D721Med (cell line): ENCODE results near the gene MTURN.
A peak's percentile ranks its signal among the peaks of the same experiment; 100 is the strongest.

Source experiments
- DNase-seq: peaks from one replicate; pipeline ENCODE4 v3.0.0; 2011; ENCODE audit warnings: low spot score; ENCODE audit not compliant: insufficient read length
- FAIRE-seq: peaks from 2 replicates; lab custom pipeline; 2011; peaks lifted over from hg19 to GRCh38; lab: Jason Lieb, UNC
- TF ChIP-seq, protein P1 (sequence below): IDR thresholded peaks from 2 replicates; pipeline ENCODE4 v1.5.1; 2012; ENCODE audit warnings: mild to moderate bottlenecking, control low read depth; ENCODE audit not compliant: insufficient read depth; ENCODE audit errors: missing control alignments

MTURN gene

DNA sequence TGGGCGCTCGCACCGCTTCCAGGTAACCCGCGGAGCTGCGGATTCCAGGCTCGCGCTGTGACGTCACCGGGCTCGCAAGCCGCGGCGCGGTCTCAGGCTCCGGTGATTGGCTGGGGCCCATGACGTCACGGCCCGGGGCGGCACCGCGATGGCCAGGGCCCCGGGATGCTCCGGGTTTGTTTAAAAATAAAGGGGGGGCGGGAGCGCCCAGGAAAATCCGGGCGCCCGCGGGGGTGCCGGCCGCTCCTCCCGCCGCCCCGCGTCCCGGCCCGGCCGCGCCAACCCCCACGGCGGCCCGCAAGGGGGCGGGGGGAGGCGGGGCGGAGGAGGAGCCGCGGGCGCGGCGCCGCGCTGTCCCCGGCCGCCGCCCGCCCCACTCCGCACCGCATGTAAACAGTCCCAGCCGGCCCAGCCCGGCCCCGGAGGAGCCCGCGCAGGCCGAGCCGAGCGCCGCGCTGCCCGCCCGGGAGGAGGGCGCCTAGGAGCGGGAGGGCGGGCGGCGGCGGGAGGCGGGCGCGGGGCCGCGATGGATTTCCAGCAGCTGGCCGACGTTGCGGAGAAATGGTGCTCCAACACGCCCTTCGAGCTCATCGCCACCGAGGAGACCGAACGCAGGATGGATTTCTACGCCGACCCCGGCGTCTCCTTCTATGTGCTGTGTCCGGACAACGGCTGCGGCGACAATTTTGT lies at the start of gene MTURN:
Gene MTURN (plus strand): TSS at position 376 of the 690 bp plus-strand sequence. CDS start 151 bp downstream, at position 527.
- DNase-seq (peak; percentile 94), FAIRE-seq (no peak)
- TF ChIP-seq, protein P1, sequence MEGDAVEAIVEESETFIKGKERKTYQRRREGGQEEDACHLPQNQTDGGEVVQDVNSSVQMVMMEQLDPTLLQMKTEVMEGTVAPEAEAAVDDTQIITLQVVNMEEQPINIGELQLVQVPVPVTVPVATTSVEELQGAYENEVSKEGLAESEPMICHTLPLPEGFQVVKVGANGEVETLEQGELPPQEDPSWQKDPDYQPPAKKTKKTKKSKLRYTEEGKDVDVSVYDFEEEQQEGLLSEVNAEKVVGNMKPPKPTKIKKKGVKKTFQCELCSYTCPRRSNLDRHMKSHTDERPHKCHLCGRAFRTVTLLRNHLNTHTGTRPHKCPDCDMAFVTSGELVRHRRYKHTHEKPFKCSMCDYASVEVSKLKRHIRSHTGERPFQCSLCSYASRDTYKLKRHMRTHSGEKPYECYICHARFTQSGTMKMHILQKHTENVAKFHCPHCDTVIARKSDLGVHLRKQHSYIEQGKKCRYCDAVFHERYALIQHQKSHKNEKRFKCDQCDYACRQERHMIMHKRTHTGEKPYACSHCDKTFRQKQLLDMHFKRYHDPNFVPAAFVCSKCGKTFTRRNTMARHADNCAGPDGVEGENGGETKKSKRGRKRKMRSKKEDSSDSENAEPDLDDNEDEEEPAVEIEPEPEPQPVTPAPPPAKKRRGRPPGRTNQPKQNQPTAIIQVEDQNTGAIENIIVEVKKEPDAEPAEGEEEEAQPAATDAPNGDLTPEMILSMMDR = no peak

DNA sequence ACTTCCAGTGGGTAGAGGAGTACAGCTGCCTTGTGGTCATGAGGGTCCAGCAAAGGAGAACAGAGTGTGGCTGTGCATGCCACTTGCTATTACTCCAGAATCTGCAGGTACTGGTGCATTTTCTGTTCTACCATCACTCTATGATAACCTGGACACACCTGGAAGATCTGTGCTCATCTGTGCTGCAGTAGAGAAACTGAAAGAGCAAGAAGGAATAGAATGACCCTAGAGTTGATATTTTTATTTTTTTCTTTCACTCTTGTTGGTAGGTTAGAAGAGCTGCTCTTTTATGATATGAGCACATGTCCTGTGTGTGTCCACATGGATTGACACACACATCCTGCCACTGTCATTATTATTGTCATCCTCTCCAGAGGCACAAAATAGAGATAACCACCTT lies 48.3 kb upstream of the MTURN start:
- FAIRE-seq (no peak), DNase-seq (no peak)
- TF ChIP-seq, protein P1 = no peak

DNA sequence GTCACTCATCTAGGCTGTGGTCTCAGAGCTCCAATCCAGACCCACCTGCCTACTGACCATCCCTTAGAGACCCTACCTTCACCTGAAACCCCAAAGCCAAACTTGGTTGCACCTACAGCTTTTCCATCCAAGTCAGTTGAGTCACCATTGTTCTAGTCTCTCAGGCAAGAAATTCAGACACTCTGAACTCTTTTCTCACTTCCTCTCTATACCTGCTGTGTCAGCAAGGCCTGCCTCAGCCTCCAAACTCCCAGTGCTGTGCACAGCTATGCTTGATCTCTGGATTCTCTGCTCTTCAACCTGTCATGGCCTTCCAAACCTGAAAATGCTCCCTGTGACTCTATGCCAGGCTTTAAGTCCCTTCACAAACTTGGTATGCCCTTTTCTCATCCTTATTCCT lies 47.4 kb upstream of the MTURN start:
- TF ChIP-seq, protein P1 = no peak
- FAIRE-seq = no peak
- DNase-seq = no peak

DNA sequence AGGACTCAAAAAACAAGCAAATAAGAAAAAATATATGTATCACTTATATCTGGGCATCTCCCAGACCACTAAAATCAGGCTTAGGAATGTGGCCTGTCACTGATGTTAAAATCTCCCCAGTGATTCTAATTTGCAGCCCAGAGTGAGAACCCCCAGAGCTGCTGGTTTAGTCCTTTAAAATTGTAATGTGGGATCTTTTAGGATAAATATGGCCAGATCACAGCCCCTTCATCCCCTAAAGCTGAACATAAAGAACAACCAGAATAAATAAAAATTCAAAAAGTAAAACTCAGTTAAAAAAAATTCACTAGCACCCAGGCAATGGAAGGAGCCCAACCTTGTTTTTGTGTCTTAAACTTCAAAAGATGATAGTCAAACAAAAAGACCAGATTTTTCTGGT lies 46.4 kb upstream of the MTURN start:
- DNase-seq (no peak), FAIRE-seq (no peak)
- TF ChIP-seq, protein P1 = no peak

DNA sequence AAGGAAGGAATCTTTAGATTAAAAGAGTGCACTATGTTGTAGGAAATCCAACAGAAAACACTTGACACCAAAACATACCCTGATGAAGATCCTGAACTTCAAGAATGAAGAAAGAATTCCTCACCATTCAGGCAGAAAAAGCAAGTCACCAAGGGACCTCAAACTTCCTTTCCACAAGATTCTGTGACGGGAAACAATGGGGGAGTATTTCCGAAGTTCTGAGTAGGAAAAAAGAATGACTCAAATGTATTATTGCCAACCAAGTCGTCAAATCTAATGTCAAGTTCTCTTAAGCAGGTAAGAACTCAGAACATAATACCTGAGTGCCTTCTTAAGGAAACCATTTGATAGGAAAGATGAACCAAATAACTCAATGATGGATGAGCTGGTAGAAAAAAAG lies 44.7 kb upstream of the MTURN start:
- FAIRE-seq (no peak), DNase-seq (no peak)
- TF ChIP-seq, protein P1 = no peak

DNA sequence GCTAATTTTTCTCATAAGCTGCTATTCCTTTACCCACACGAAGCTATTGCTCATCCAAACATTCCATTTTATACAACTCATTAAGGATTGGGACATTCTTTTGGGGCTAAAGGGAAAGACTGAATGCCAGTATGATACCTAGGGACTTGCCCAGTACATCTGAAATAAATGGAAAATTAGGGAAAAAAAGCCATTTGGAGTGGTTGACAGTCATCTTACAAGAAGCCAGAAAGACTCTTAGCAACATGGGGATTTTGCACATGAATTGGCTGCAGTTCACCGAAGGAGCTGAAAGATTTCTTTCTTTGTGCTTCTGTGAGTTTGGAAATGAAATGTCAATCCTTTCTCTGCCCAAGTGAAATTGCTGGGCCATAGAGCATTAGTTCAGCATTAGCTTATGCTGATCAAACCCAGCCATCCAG lies 43.3 kb upstream of the MTURN start:
- no peak for DNase-seq
- TF ChIP-seq, protein P1 = no peak
- no peak for FAIRE-seq

DNA sequence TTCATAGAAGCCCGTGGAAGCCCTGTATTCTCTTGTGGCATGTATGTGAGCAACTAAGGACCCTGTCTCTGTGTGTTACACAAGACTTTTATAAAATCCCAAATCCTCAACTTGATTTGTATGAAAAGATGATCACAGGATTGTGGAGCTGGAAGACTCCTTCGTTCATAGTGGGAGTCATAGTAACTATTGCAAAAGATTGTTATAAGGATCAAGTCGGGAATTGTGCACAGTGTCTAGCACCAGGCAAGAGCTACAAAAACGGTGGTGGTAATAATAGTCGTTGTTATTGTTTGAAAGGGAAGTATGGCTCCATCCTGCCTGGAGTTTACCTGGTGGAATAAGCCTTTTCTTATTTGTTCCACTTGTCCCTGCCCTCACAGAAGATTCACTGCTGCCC lies 42.8 kb upstream of the MTURN start:
- TF ChIP-seq, protein P1 = no peak
- no peak for FAIRE-seq
- no peak for DNase-seq
